H9 (cell line): Measurements from ENCODE around the gene KIF1A. TPM values are rescaled to one million over a fixed set of nuclear protein-coding genes. Genes with fewer than 3 reads are reported as not detected.

Experiments
- DNase-seq: peaks from one replicate; pipeline ENCODE4 v3.0.0-alpha.2; 2017
- H2AFZ ChIP-seq: one replicate; pipeline ENCODE4 v1.6.1; 2013; ENCODE audit warnings: mild to moderate bottlenecking, low read length, control low read depth, moderate library complexity
- H2AK5ac ChIP-seq: 2 replicates; pipeline ENCODE4 v1.6.1; 2013; ENCODE audit warnings: low read length, control low read depth, mixed read lengths; ENCODE audit not compliant: insufficient read length
- H2BK120ac ChIP-seq: one replicate; pipeline ENCODE4 v1.6.1; 2013; ENCODE audit warnings: low read depth, mild to moderate bottlenecking, low read length, control low read depth, inconsistent platforms; ENCODE audit not compliant: poor library complexity, severe bottlenecking
- H2BK12ac ChIP-seq: 2 replicates; pipeline ENCODE4 v1.6.1; 2013; ENCODE audit warnings: low read length, control low read depth, mixed read lengths, low read depth; ENCODE audit not compliant: insufficient read length
- H2BK15ac ChIP-seq: 2 replicates; pipeline ENCODE4 v1.6.1; 2013; ENCODE audit warnings: low read depth, low read length, control low read depth
- H2BK20ac ChIP-seq: one replicate; pipeline ENCODE4 v1.6.1; 2013; ENCODE audit warnings: low read depth, mild to moderate bottlenecking, low read length, control low read depth, inconsistent platforms; ENCODE audit not compliant: poor library complexity, severe bottlenecking
- H2BK5ac ChIP-seq: 2 replicates; pipeline ENCODE4 v1.6.1; 2013; ENCODE audit warnings: low read length, control low read depth, mixed read lengths; ENCODE audit not compliant: insufficient read length
- H3K14ac ChIP-seq: 2 replicates; pipeline ENCODE4 v1.6.1; 2013; ENCODE audit warnings: low read length, control low read depth; ENCODE audit not compliant: insufficient read depth
- H3K18ac ChIP-seq: 2 replicates; pipeline ENCODE4 v1.6.1; 2013; ENCODE audit warnings: low read depth, mild to moderate bottlenecking, mixed read lengths, low read length, control low read depth; ENCODE audit not compliant: insufficient read length
- H3K23ac ChIP-seq: 2 replicates; pipeline ENCODE4 v1.6.1; 2013; ENCODE audit warnings: low read length, control low read depth, mixed read lengths, low read depth; ENCODE audit not compliant: insufficient read length
- H3K23me2 ChIP-seq: 2 replicates; pipeline ENCODE4 v1.6.1; 2013; ENCODE audit warnings: low read depth, mild to moderate bottlenecking, mixed read lengths, low read length, control low read depth; ENCODE audit not compliant: insufficient read length, poor library complexity, severe bottlenecking
- H3K27ac ChIP-seq: 2 replicates; pipeline ENCODE4 v1.5.1; 2013; ENCODE audit warnings: low read length, control low read depth, mixed read lengths, low read depth; ENCODE audit not compliant: insufficient read length
- H3K27me3 ChIP-seq: 2 replicates; pipeline ENCODE4 v1.6.1; 2013; ENCODE audit warnings: low read length, control low read depth, inconsistent platforms; ENCODE audit not compliant: insufficient read depth
- H3K4ac ChIP-seq: 2 replicates; pipeline ENCODE4 v1.6.1; 2013; ENCODE audit warnings: low read depth, mild to moderate bottlenecking, control low read depth, inconsistent platforms, low read length, moderate library complexity
- H3K4me1 ChIP-seq: 2 replicates; pipeline ENCODE4 v1.6.1; 2013; ENCODE audit warnings: low read length, control low read depth, inconsistent platforms; ENCODE audit not compliant: insufficient read depth
- H3K4me2 ChIP-seq: 2 replicates; pipeline ENCODE4 v1.6.1; 2013; ENCODE audit warnings: low read length, control low read depth, mixed read lengths; ENCODE audit not compliant: insufficient read length, insufficient read depth
- H3K56ac ChIP-seq: 2 replicates; pipeline ENCODE4 v1.6.1; 2013; ENCODE audit warnings: low read depth, mild to moderate bottlenecking, mixed read lengths, low read length, control low read depth; ENCODE audit not compliant: insufficient read length
- H3K79me1 ChIP-seq: 2 replicates; pipeline ENCODE4 v1.6.1; 2013; ENCODE audit warnings: low read depth, mild to moderate bottlenecking, moderate library complexity, low read length, control low read depth, inconsistent platforms; ENCODE audit not compliant: insufficient read depth, poor library complexity, severe bottlenecking
- H3K79me2 ChIP-seq: 2 replicates; pipeline ENCODE4 v1.6.1; 2013; ENCODE audit warnings: low read length, control low read depth, inconsistent platforms; ENCODE audit not compliant: insufficient read depth
- H3K9ac ChIP-seq: 2 replicates; pipeline ENCODE4 v1.6.1; 2013; ENCODE audit warnings: low read length, control low read depth, mixed read lengths; ENCODE audit not compliant: insufficient read length; ENCODE audit errors: extremely low read depth
- H3K9me3 ChIP-seq: one replicate; pipeline ENCODE4 v1.6.1; 2013; ENCODE audit warnings: low read depth, low read length, inconsistent platforms; ENCODE audit not compliant: control insufficient read depth
- H3T11ph ChIP-seq: one replicate; pipeline ENCODE4 v1.6.1; 2013; ENCODE audit warnings: mild to moderate bottlenecking, low read length, control low read depth, inconsistent platforms
- H4K20me1 ChIP-seq: one replicate; pipeline ENCODE4 v1.6.1; 2013; ENCODE audit not compliant: control insufficient read depth, insufficient read length, insufficient read depth
- H4K5ac ChIP-seq: 2 replicates; pipeline ENCODE4 v1.6.1; 2013; ENCODE audit warnings: low read depth, mild to moderate bottlenecking, mixed read lengths, low read length, control low read depth; ENCODE audit not compliant: insufficient read length
- H4K8ac ChIP-seq: replicated peaks from 2 replicates; pipeline ENCODE4 v1.6.1; 2013; ENCODE audit warnings: low read length, control low read depth, mixed read lengths, low read depth; ENCODE audit not compliant: insufficient read length
- H4K91ac ChIP-seq: 2 replicates; pipeline ENCODE4 v1.6.1; 2013; ENCODE audit warnings: low read depth, mild to moderate bottlenecking, moderate library complexity, mixed read lengths, low read length, control low read depth; ENCODE audit not compliant: insufficient read length
- H3K27ac Mint-ChIP-seq, 3 experiments: 2 replicates in 2 of 3; 3 replicates in 1 of 3; pipeline ENCODE4 v1.8.0; 2020 to 2021; ENCODE audit warnings: mixed read lengths in 3 of 3, mild to moderate bottlenecking in 1 of 3, moderate library complexity in 1 of 3
- H3K27me3 Mint-ChIP-seq: 2 replicates; pipeline ENCODE4 v1.8.0; 2021; ENCODE audit warnings: low read depth, mild to moderate bottlenecking, moderate library complexity, mixed read lengths
- H3K36me3 Mint-ChIP-seq, 3 experiments: 2 replicates in 2 of 3; 3 replicates in 1 of 3; pipeline ENCODE4 v1.8.0; 2020 to 2021; ENCODE audit warnings: low read depth in 3 of 3, mixed read lengths in 3 of 3; ENCODE audit not compliant: insufficient read depth in 1 of 3
- H3K4me1 Mint-ChIP-seq, 2 experiments: 2 replicates each; pipeline ENCODE4 v1.8.0; 2020; ENCODE audit warnings: mixed read lengths in 2 of 2
- H3K4me3 Mint-ChIP-seq, 2 experiments: 2 replicates in 1 of 2; 3 replicates in 1 of 2; pipeline ENCODE4 v1.8.0; 2020 to 2021; ENCODE audit warnings: mild to moderate bottlenecking in 2 of 2, mixed read lengths in 2 of 2, moderate library complexity in 1 of 2
- H3K9me3 Mint-ChIP-seq, 2 experiments: 2 replicates in 1 of 2; 3 replicates in 1 of 2; pipeline ENCODE4 v1.8.0; 2020; ENCODE audit warnings: mild to moderate bottlenecking in 2 of 2, mixed read lengths in 2 of 2, moderate library complexity in 1 of 2
- WGBS: extraction: QIAGEN DNeasy Blood & Tissue Kit; methylation state at CpG from one replicate; pipeline ENCODE4 v1.1.7; 2013; ENCODE audit warnings: missing lambda C conversion rate, low lambda C conversion rate, mixed read lengths; ENCODE audit not compliant: insufficient read length; ENCODE audit errors: extremely low coverage; 5-methylcytosine and 5-hydroxymethylcytosine counted together
- total RNA-seq: library from RNA; stranded (reverse); gene quantifications from 2 replicates; pipeline ENCODE4 v1.2.1, GENCODE V29; 2021
- TF ChIP-seq, protein P1 (sequence below): fragments of 200-600 bp; sonication (generic); conservative IDR thresholded peaks from 3 replicates; pipeline ENCODE4 v1.8.0; 2021; ENCODE audit warnings: antibody characterized with exemption, mild to moderate bottlenecking

Gene KIF1A
- total RNA-seq, 1 experiment from 2014 or later, result 204 TPM

DNA sequence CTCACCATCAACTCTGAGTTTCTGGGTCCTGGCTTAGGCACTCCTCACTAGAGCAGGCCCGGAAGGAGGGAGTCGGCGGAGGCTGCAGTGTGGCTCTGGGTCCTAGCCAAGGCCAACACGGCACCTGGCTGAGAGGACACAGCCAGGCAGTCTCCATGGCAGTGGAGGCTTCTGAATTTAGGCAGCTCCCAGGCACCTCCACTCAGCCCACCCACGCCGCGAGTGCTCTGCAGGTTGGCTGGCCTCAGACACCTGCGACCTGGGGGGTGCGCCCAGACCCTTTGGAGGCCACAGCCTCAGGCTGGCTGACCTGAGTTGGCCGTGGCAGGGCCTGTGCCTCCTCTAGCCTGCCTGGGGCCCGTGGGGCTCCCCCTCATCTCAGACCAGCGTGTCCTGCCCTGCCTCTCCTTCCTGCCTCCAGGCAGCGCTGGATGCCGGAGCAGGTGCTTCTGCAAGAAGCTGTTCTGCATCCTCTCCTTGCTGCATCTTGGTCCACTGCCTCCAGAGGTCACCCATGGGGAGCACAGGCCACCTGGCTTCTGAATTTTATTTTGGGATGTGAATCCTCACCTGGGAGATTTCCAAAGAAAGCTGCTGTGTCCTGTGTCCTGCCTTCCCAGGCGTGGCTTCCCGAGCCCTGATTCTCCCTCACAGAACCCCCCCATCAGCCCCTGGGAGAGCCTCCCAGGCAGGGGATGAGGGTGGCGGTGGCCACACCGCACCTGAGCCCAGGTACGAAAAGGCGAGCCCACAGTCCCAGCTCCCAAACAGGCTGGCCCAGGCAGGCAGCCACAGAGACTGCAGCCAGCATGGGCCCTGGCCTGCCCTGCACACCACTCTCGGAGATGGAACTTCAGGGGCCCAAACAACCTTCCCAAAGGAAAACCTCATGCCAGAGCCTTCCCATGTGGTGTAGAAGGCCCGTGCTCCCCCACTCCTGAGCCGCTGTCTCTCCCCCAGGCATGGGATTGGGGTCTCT is 105.0 kb downstream of the KIF1A start:
- Histone ChIP-seq H2BK15ac (no peak overlapping the region), H4K91ac (no peak overlapping the region), H3K27ac (no peak overlapping the region), H3K79me2 (no peaks in the 10 kb centered on the region), H3K18ac (no peak overlapping the region), H3K23ac (no peak overlapping the region), H3K4me1 (no peaks in the 10 kb centered on the region), H3K4ac (no peak overlapping the region), H4K8ac (no peak overlapping the region), H3K23me2 (no peaks in the 10 kb centered on the region), H2BK20ac (no peak overlapping the region), H3K79me1 (no peaks in the 10 kb centered on the region), H3K27me3 (no peaks in the 10 kb centered on the region), H2BK12ac (no peak overlapping the region), H4K5ac (no peak overlapping the region), H3K56ac (no peak overlapping the region), H2BK5ac (no peak overlapping the region), H3K9me3 (no peaks in the 10 kb centered on the region), H3K9ac (no peak overlapping the region), H3T11ph (no peak overlapping the region), H4K20me1 (peaks cover 5% of the 10 kb centered on the region), H2BK120ac (no peak overlapping the region), H2AK5ac (no peak overlapping the region), H3K4me2 (no peak overlapping the region), H3K14ac (no peak overlapping the region; the same call in 1 of the 2 replicates), H2AFZ (no peak overlapping the region)
- H3K36me3 Mint-ChIP-seq, result peaks cover 10 to 26% (median 12%) of the 10 kb centered on the region in 3 experiments; a peak in 6 of 7 replicates
- peak overlapping the region in 2 of 3 experiments; percentile 57 to 78; a peak in 5 of 7 replicates for H3K27ac Mint-ChIP-seq
- DNase-seq, result no peak
- H3K27me3 Mint-ChIP-seq, result no peaks in the 10 kb centered on the region; the same call in none of the 2 replicates
- no peaks in the 10 kb centered on the region; a peak in 1 of 5 replicates for H3K9me3 Mint-ChIP-seq
- no peaks in the 10 kb centered on the region; a peak in 1 of 4 replicates for H3K4me1 Mint-ChIP-seq
- TF ChIP-seq, protein P1, sequence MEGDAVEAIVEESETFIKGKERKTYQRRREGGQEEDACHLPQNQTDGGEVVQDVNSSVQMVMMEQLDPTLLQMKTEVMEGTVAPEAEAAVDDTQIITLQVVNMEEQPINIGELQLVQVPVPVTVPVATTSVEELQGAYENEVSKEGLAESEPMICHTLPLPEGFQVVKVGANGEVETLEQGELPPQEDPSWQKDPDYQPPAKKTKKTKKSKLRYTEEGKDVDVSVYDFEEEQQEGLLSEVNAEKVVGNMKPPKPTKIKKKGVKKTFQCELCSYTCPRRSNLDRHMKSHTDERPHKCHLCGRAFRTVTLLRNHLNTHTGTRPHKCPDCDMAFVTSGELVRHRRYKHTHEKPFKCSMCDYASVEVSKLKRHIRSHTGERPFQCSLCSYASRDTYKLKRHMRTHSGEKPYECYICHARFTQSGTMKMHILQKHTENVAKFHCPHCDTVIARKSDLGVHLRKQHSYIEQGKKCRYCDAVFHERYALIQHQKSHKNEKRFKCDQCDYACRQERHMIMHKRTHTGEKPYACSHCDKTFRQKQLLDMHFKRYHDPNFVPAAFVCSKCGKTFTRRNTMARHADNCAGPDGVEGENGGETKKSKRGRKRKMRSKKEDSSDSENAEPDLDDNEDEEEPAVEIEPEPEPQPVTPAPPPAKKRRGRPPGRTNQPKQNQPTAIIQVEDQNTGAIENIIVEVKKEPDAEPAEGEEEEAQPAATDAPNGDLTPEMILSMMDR, result peak; percentile 33
- no CpG with 5 or more reads among the region's 23 CpGs for WGBS
- 0 out of 5 replicates have a peak overlapping the region, but pooled peaks of 1 of the 2 experiments have one; percentile 16 for H3K4me3 Mint-ChIP-seq
